Superior temporal gyrus (tissue), 1 donor: ENCODE results near the gene TAF9B.
A peak's percentile ranks its signal among the peaks of the same experiment; 100 is the strongest.
"Not testable (repeated sequence)": the region's sequence is repeated elsewhere in the genome, so short reads cannot be mapped to it uniquely, and the experiment has no call there.

Experiments
- DNase-seq: peaks from one replicate; pipeline ENCODE4 v3.0.0-alpha.2; 2016; ENCODE audit errors: extremely low spot score

TAF9B gene

DNA sequence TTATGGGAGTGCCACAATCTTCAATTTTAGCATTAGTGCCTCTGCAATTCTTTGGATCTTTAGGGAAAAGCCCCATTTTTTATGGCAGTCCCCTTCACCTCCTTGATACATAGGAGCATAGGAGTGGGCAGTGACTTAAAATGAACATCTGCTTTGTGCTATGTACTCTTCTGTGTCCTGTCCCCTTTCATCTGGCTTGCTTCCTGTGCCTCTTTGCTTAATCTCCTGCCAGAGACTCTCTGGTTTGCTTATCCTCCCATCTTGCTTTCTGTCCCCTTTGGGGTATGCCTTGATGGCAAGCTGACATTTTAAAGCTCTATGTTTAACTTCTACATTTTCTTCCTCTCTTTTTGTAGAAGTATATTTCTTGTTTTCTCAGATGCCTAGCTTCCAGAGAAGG lies 23.1 kb downstream of the TAF9B start:
- DNase-seq: no peak

DNA sequence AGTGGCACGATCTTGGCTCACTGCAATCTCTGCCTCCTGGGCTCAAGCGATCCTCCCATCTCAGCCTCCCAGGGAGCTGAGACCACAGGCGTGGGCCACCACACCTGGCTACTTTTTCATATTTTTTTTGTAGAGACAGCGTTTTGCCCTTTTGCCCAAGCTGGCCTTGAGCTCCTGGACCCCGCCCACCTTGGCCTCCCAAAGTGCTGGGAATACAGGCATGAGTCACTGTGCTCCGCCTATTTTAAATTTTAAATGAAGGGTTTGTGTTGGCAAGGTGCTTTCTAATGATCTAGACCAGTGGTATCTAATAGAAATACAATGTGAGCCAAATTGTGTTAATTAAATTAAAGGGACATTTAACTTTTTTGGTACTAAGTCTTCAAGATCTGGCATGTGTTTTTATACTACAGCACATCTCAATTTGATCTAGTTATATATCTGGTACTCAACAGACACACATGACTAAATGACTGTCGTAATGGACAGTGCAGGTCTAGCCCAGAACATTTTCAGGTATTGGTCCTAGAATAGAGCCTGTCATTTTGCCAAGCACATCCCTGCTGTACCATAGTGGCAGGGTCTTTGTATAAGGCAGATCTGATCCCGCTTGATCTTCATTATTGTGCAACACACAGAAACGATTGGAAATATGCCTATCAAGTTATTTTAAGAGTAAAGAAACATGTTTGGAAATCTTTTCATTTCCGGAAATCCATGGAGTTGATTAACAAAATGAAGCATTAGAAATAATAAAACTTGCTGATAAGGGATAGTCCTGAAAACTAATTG lies 28.1 kb downstream of the TAF9B start:
- no peak for DNase-seq

DNA sequence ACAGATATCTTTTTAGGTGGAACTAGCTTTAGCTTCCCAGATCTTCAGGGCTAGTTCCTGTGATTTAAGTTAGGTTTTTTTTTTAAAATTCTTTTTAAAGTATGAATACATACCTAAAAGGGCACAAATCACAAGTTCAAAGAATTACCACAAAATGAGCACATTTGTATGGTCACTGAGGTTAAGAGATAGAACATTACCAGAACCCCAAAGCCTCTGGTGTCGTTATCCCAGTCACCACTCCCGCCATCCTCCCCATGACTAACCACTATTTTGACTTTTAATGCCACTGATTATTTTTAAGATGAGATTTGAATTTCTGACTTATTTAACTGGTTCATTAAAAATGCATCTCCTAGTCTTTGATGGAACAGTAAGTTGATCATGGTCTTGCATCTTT lies 30.0 kb downstream of the TAF9B start:
- no peak for DNase-seq

DNA sequence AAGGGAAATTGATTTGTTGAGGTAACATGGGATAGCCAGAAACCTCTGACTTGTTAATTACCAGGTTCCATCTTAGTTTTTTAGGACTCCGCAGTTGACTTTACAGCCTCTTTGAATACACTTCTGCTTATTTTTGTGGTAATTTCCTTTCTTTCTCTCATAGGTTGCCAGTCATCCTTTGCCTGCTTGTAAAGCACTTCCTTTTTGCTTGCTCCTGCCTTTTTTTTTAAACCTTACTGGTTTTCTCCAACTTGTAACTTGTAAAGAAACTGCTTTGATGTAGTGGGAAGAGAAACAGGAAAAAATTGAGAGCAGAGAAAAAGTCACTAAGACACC lies 32.8 kb downstream of the TAF9B start:
- DNase-seq: no peak

DNA sequence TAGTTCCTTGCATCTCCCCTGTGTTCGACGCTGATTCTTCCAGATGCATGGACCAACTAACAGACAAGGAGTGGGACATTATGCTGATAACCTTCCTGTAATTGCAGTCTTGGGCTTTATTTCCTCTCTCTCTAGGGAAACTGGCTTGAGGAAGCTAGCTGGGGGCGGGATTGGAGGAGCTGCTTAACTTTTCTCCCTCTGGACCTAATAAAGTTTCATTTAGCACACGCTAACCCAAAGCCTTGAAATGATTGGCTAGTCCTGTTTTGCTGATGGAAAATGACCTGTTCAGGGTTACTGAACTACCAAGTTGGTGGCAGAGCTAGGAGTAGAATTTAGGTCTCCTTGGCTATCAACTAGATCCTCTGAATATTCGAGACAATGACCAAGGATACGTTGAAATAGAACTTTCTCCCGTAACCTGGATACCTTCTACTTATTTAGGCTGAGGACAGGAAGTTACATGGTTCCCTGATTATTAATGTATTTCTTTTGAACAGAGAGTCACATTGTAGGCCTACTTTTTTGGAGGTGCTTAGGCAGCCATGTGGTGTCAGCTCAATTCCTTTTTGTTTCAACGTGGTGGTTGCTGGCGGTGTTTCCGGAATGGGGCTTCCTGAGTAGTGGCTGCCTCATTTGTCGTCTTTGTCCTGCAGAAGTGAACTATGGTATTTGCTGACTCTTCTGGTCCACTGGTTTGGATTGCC lies 33.4 kb downstream of the TAF9B start:
- no peak for DNase-seq

DNA sequence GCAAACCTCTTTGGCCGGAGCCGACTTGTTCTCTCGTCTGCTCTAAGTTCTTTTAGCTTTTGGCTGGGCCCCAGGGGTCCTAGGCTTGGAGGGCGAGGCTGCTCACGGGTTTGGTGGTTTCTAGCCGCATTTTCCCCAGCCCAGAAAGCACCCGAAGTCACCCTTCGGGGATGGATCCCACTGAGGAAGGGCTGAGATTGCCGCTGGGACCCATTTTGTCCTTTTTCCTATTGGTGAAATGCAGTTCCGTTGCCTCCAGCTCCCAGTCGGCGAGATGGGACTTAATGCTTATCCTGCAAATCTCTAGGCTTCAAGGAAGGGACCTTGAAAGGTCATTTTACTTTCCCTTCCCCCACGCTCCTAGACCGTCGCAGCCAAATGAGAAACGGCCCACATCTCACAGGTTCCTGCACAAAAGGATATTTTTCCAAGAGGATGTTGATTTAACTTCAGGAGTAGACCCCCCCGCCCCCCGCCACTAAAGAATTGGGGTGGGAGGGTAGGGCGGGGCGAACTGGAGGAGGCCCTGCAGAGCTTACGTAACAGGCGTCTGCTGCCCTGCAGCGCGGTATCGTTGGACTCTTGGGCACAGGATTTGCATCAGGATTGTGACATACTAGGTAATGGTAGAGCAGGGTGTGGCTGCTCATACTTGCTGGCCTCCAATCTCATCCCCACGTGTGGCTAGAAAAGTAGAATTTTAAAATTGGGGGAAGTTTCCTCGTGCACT lies 34.8 kb downstream of the TAF9B start:
- DNase-seq: peak; percentile 19

DNA sequence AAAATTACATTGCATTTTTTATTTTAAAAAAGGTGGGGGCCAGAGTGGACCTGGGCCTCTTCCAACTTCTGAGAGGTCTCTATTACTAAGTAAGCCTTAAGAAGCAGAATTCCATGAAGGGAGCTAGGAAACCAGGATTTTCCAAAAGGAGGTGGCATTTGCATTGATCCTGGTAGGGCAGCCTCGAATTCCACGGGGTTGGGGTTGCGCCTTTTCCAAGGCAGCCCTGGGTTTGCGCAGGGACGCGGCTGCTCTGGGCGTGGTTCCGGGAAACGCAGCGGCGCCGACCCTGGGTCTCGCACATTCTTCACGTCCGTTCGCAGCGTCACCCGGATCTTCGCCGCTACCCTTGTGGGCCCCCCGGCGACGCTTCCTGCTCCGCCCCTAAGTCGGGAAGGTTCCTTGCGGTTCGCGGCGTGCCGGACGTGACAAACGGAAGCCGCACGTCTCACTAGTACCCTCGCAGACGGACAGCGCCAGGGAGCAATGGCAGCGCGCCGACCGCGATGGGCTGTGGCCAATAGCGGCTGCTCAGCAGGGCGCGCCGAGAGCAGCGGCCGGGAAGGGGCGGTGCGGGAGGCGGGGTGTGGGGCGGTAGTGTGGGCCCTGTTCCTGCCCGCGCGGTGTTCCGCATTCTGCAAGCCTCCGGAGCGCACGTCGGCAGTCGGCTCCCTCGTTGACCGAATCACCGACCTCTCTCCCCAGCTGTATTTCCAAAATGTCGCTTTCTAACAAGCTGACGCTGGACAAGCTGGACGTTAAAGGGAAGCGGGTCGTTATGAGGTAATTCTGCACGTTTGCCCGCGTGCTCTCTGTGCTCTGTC lies 35.6 kb downstream of the TAF9B start, which contains the start of gene PGK1:
Gene PGK1 (plus strand): TSS at position 626 of the 824 bp plus-strand sequence. CDS start 93 bp downstream, at position 719.
- DNase-seq: peak; percentile 92

DNA sequence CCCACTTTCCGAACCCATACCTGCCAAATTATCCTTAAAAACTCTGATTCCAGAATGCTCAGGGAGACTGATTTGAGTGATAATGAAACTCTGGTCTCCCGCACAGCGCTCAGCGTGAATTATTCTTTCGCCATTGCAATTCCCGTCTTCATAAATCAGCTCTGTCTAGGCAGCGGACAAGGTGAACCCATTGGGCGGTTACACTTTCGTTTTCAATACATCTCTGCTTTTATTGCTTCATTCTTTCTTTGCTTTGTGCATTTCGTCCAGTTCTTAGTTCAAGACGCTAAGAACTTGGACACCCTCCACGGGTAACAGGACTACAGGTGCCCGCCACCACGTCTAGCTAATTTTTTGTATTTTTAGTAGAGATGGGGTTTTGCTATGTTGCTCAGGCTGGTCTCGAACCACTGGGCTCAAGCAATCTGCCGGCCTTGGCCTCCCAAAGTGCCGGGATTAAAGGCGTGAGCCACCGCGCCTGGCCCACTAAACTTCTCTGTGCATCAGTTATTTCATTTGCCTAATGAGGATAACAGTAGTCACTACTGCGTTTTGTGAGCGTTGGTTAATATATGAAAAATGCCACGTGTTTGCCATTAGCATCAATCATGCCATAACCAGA lies 36.3 kb downstream of the TAF9B start:
- DNase-seq: no peak

DNA sequence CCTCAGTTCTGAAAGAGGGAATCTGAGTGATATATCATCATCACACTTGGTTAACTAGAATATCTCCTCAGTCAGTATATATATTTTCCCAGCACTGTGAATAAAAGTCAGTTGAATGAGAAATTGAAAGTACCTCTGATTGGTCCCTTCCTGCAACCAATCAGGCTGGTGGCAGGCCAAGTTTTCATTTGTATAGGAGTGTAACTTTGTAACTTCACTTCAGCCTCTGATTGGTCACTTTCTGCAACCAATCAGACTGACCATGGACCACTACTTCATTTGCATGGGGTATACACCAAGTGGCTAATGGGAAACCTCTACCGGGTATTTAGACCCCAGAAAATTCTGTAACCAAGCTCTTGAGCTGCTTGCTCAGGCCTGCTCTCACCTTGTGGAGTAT lies 37.4 kb downstream of the TAF9B start:
- DNase-seq: no peak

DNA sequence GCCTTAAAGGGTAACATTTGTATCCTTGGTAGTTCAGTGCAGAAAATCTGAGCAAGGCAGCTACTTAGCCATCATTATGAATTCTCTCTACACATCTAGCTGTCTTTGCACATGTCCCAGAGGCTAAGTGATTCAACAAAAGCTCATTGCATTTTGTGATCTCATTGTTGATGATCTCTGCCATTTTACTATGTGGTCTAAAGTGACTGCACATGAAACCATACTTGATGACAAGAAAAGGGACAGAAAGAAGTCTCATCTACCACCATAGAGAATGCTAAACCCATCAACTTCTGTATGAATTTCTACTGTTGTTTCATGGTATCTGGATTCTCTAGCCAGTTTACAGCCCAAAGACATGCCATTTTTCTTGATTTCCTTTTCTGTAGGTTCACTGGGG lies 41.3 kb downstream of the TAF9B start:
- no peak for DNase-seq

DNA sequence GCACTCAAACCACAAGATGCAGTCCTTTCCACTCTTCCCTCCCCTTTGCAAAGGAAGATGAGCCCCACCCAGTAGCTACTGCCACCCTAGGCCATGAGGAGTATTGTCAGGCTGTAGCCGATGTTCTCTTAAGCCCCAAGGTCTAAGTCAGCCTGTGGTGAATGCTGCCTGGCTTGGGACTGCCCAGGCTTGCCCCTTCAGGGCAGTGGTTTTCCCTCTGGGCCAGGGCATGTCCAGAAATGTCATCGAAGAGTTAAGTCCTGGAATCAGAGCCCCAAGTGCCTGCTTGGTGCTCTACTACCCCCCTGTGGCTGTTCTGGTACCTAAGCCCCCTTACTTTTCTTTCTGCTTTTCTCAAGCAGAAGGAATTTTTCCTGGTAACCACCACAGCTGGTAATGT lies 47.2 kb downstream of the TAF9B start:
- DNase-seq: no peak

DNA sequence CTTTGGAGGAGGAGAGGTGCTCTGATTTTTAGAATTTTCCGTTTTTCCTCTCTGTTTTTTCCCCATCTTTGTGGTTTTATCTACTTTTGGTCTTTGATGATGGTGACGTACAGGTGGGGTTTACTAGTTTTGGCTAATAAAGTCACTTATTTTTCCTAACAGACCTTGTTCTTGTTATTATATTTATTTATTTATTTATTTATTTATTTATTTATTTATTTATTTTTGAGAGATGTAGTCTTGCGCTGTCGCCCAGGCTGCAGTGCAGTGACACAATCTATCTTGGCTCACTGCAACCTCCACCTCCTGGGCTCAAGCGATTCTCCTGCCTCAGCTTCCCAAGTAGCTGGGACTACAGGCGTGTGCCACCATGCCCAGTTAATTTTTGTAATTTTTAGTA lies 58.0 kb downstream of the TAF9B start:
- not testable (repeated sequence) for DNase-seq
